C1 segment of cervical spinal cord (tissue), 14 donors: ENCODE measurements around the gene CNKSR3.

ENCODE experiments used
- DNase-seq, 14 donors: peaks; one replicate each; lab custom pipeline; 2025; lab: John Stamatoyannopoulos, UW

CNKSR3 gene

GRCh38 chr6:154502553-154502952, 7.9 kb downstream of the CNKSR3 start:
- no peak for DNase-seq

- no peak for DNase-seq
These were observed 9.0 kb downstream of the CNKSR3 start for GRCh38 chr6:154501578-154501868.

GRCh38 chr6:154500769-154501577, 9.5 kb downstream of the CNKSR3 start:
- peak in 6 of 14 donors; percentile 16 to 58 (median 26) for DNase-seq

- no peak for DNase-seq
These were observed 10.5 kb downstream of the CNKSR3 start for GRCh38 chr6:154499855-154500589.

GRCh38 chr6:154498340-154498934, 12.0 kb downstream of the CNKSR3 start:
- DNase-seq, result no peak

- no peak for DNase-seq
These were observed 13.5 kb downstream of the CNKSR3 start for GRCh38 chr6:154496793-154497517.

- DNase-seq, result no peak
These were observed 14.3 kb downstream of the CNKSR3 start for GRCh38 chr6:154496186-154496585.

- DNase-seq, result peak in 1 of 14 donors; percentile 17
These were observed 15.7 kb downstream of the CNKSR3 start for GRCh38 chr6:154494592-154495311.

- no peak for DNase-seq
These were observed 18.7 kb downstream of the CNKSR3 start for GRCh38 chr6:154491567-154492470.

GRCh38 chr6:154489822-154490221, 20.7 kb downstream of the CNKSR3 start:
- DNase-seq, result no peak

GRCh38 chr6:154488802-154489437, 21.6 kb downstream of the CNKSR3 start:
- DNase-seq, result no peak

GRCh38 chr6:154488248-154488593, 22.3 kb downstream of the CNKSR3 start:
- DNase-seq, result no peak

GRCh38 chr6:154487367-154488247, 22.9 kb downstream of the CNKSR3 start:
- no peak for DNase-seq

- no peak for DNase-seq
These were observed 24.7 kb downstream of the CNKSR3 start for GRCh38 chr6:154485815-154486214.

- no peak for DNase-seq
These were observed 25.5 kb downstream of the CNKSR3 start for GRCh38 chr6:154484942-154485341.

- DNase-seq, result no peak
These were observed 27.6 kb downstream of the CNKSR3 start for GRCh38 chr6:154482858-154483257.

GRCh38 chr6:154481521-154482013, 28.9 kb downstream of the CNKSR3 start:
- DNase-seq, result no peak

- DNase-seq, result no peak
These were observed 30.5 kb downstream of the CNKSR3 start for GRCh38 chr6:154479771-154480639.
